Measurements from ENCODE around the gene ARFIP2. TPM values are rescaled to one million over a fixed set of nuclear protein-coding genes. Genes with fewer than 3 reads are reported as not detected.

Gene ARFIP2
- total RNA-seq, 1 experiment from 2014 or later, result 53.1 TPM

DNA sequence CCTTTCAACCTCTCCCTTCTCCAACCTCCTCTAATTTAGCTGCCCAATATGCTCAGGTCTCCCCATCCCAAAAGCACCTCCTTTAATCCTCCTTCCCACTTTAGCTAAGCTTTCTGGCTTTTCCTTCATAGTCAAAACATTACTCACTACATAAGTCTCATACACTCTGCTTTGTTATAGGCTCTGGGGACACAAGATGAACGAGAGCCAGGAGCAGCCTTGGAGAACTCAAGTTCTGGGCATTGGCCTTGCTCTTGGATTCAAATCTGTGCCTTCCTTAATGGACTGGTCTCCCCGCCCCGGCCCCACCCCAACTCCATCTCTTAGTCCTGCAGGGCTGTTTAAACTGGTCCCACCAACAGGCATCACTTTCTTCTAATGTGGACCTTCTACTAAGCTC, 28.9 kb downstream of the ARFIP2 start:
- no peak overlapping the region for H3K4me3 Mint-ChIP-seq
- ChIA-PET CTCF (interaction anchor here (0.8 to 6.0 kb wide), 6 partner anchors 9 to 116 kb away, joined by 3 to 42 read pairs (median 4); no protein-coding TSS in a partner anchor), POLR2A (no interaction called here)
- H3K27ac Mint-ChIP-seq, result no peak overlapping the region
- H3K36me3 Mint-ChIP-seq, result peaks cover 2% of the 10 kb centered on the region; the same call in 1 of the 2 replicates
- no peaks in the 10 kb centered on the region for H3K4me1 Mint-ChIP-seq
- no peak for ATAC-seq
- DNase-seq (ENCODE audit: low spot score), result no peak
- TF ChIP-seq HMGA2 (CRISPR knock-in tag; IDR thresholded peaks at IDR 0.05), result no peak
- TF ChIP-seq NR2C2 (CRISPR knock-in tag; IDR thresholded peaks at IDR 0.05), result no peak
- TF ChIP-seq ZNF317 (CRISPR knock-in tag; IDR thresholded peaks at IDR 0.05; ENCODE audit: borderline replicate concordance, low read depth), result no peak
- TF ChIP-seq ZNF423 (CRISPR knock-in tag; IDR thresholded peaks at IDR 0.05), result no peak
- TF ChIP-seq ZNF263 (CRISPR knock-in tag; IDR thresholded peaks at IDR 0.05; ENCODE audit: low read depth), result no peak
- TF ChIP-seq ZNF138 (CRISPR knock-in tag; conservative IDR thresholded peaks at IDR 0.05), result no peak
- TF ChIP-seq, protein P1, sequence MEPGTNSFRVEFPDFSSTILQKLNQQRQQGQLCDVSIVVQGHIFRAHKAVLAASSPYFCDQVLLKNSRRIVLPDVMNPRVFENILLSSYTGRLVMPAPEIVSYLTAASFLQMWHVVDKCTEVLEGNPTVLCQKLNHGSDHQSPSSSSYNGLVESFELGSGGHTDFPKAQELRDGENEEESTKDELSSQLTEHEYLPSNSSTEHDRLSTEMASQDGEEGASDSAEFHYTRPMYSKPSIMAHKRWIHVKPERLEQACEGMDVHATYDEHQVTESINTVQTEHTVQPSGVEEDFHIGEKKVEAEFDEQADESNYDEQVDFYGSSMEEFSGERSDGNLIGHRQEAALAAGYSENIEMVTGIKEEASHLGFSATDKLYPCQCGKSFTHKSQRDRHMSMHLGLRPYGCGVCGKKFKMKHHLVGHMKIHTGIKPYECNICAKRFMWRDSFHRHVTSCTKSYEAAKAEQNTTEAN (CRISPR knock-in tag; IDR thresholded peaks at IDR 0.05), result no peak
- no peak for TF ChIP-seq NR1H2 (CRISPR knock-in tag; IDR thresholded peaks at IDR 0.05)
- TF ChIP-seq TCF7 (CRISPR knock-in tag; IDR thresholded peaks at IDR 0.05; ENCODE audit: low read depth), result no peak
- TF ChIP-seq, protein P2, sequence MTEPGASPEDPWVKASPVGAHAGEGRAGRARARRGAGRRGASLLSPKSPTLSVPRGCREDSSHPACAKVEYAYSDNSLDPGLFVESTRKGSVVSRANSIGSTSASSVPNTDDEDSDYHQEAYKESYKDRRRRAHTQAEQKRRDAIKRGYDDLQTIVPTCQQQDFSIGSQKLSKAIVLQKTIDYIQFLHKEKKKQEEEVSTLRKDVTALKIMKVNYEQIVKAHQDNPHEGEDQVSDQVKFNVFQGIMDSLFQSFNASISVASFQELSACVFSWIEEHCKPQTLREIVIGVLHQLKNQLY (CRISPR knock-in tag; IDR thresholded peaks at IDR 0.05), result no peak
- H3K9me3 Mint-ChIP-seq, result no peaks in the 10 kb centered on the region
- H3K27me3 Mint-ChIP-seq (ENCODE audit: low read depth), result no peaks in the 10 kb centered on the region

DNA sequence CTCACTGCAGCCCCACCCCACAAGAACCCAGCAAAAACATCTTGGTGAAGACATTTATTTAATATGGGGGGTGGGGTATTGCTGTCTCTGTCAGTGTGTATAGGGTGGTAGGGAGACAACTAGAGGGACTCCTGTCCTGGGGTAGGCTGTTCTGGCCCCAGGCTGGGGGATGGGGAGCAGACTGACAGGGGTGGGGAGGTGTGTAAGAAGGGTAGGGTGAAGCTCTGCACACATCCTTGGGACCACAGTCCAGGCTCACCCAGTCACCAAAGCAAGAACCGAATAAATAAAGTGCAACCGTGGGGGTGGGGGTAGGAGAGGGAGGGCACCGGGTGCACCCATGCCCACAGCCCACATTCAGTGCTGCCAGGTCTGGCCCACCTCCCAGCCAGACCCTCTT, 32.6 kb downstream of the ARFIP2 start:
- Mint-ChIP-seq H3K27ac (no peak overlapping the region), H3K9me3 (no peaks in the 10 kb centered on the region), H3K4me3 (no peak overlapping the region), H3K27me3 (ENCODE audit: low read depth) (no peaks in the 10 kb centered on the region), H3K36me3 (no peaks in the 10 kb centered on the region), H3K4me1 (no peaks in the 10 kb centered on the region)
- DNase-seq (ENCODE audit: low spot score), result no peak
- ChIA-PET CTCF (interaction anchor here (0.8 to 12.2 kb wide), 2 partner anchors 64 to 70 kb away, joined by 3 to 342 read pairs; no protein-coding TSS in a partner anchor), POLR2A (no interaction called here)
- TF ChIP-seq ATF2 (CRISPR knock-in tag; IDR thresholded peaks at IDR 0.05; ENCODE audit: borderline replicate concordance, low read depth), result no peak
- no peak for TF ChIP-seq ZBTB21 (CRISPR knock-in tag; IDR thresholded peaks at IDR 0.05; ENCODE audit: borderline replicate concordance)
- no peak for TF ChIP-seq ZMAT4 (CRISPR knock-in tag; IDR thresholded peaks at IDR 0.05)
- TF ChIP-seq JUN (CRISPR knock-in tag; IDR thresholded peaks at IDR 0.05), result no peak
- no peak for TF ChIP-seq ZNF396 (CRISPR knock-in tag; IDR thresholded peaks at IDR 0.05; ENCODE audit: borderline replicate concordance)
- TF ChIP-seq MAX (CRISPR knock-in tag; IDR thresholded peaks at IDR 0.05), result no peak
- TF ChIP-seq FOXK1 (CRISPR knock-in tag; IDR thresholded peaks at IDR 0.05), result no peak
- no peak for TF ChIP-seq TEAD4 (CRISPR knock-in tag; IDR thresholded peaks at IDR 0.05)
- TF ChIP-seq GRHL2 (CRISPR knock-in tag; IDR thresholded peaks at IDR 0.05; ENCODE audit: insufficient replicate concordance, severe bottlenecking), result no peak
- TF ChIP-seq TEAD1 (CRISPR knock-in tag; IDR thresholded peaks at IDR 0.05), result no peak
- no peak for TF ChIP-seq FOXP1 (CRISPR knock-in tag; IDR thresholded peaks at IDR 0.05; ENCODE audit: borderline replicate concordance)
- no peak for TF ChIP-seq MXD4 (CRISPR knock-in tag; IDR thresholded peaks at IDR 0.05; ENCODE audit: borderline replicate concordance)
- no peak for TF ChIP-seq SMAD3 (CRISPR knock-in tag; IDR thresholded peaks at IDR 0.05; ENCODE audit: borderline replicate concordance)
- TF ChIP-seq OVOL2 (CRISPR knock-in tag; IDR thresholded peaks at IDR 0.05; ENCODE audit: borderline replicate concordance), result no peak
- no peak for ATAC-seq
